Activated gamma-delta T cell treated with Interleukin-2 at 50 U/mL for 16 hours (primary cell): ENCODE results near the gene METTL25B.
"Not testable (repeated sequence)": the region's sequence is repeated elsewhere in the genome, so short reads cannot be mapped to it uniquely, and the experiment has no call there.

Source experiments
- DNase-seq: peaks from one replicate; pipeline ENCODE4 v3.0.0-alpha.2; 2020

Gene METTL25B

GRCh38 chr1:156750191-156750672, 22.0 kb downstream of the METTL25B start:
- DNase-seq, result no peak

GRCh38 chr1:156750711-156751450, 22.6 kb downstream of the METTL25B start:
- DNase-seq, result peak; percentile 30

DNA sequence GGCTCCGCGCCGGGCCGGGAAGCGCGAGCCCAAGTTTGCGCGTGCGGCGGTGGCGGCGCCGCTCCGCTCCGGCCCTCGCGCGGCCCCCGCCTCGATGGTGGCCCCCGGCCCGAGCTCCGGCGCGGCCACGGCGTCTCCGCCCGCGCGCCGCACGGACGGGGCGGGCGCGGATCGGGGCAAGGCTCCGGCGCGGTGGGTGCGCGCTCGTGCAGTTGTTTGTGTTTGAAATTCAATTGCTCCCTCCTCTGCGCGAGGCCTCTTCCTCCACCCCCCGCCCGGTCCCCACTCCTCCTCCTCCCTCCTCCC, 23.1 kb downstream of the METTL25B start, which contains the start of gene HDGF:
Gene HDGF (minus strand): TSS at position 225 of the 306 bp plus-strand sequence. CDS start 246 bp downstream, outside the sequence.
- DNase-seq, result no peak

DNA sequence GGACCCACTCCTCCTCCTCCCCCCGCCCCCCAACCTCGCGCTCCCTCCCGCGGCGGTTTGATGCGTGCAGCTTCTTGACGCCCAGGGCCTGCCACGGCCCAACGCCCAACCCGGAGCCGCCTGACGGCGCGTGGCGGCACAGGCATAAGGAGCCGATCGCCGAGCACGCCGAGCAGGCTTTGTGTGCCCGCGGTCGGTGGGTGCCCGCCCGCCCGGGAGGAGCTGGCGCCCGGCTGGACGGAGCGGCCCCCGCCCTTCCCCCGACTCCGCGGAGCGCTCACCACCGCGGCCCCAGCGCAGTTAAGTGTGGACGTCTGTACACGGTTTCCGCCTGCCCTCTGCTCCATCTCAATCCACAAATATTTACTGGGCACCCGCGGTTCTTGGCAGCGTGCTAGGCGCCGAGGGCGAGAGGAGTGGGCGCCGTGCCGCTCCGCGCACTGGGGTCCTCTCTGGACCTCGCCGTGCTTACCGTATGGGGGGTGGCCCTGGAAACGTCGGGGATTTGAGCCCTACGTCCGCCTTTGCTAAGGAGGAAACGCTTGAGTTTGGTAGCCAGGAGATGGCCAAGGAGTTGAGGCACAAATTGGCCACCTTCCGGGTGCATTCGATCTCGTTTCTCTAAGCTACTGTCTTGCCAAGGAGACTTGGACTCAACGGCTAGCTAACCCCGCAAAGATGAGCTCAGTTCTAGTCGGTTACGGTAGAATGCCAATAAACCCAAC, 23.6 kb downstream of the METTL25B start:
- DNase-seq, result peak; percentile 97

GRCh38 chr1:156752843-156753482, 24.7 kb downstream of the METTL25B start:
- no peak for DNase-seq

DNA sequence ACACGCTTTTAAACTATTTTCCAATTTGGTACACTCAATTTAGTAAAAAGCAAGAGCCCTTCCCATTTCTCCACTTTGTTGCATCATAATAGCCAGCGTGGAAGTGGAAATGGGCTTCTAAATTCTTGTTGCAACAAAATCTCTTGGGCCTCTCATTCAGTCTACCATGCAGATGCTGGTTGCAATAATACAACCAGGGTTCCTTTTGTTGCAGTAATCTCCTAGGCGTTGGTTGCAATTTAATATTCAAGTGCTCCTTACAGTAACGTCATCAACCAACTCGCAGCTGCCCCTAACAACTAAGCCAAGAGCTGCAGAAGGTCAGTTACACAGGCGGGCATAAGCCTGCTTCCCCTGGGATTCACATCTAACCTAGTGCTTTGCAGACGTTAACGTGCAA, 25.9 kb downstream of the METTL25B start:
- DNase-seq, result no peak

- DNase-seq, result no peak
These were observed 27.3 kb downstream of the METTL25B start for GRCh38 chr1:156755527-156755950.

GRCh38 chr1:156756355-156756754, 28.1 kb downstream of the METTL25B start:
- no peak for DNase-seq

GRCh38 chr1:156757572-156758253, 29.4 kb downstream of the METTL25B start:
- DNase-seq, result not testable (repeated sequence)

GRCh38 chr1:156760092-156760795, 32.0 kb downstream of the METTL25B start:
- DNase-seq, result no peak

DNA sequence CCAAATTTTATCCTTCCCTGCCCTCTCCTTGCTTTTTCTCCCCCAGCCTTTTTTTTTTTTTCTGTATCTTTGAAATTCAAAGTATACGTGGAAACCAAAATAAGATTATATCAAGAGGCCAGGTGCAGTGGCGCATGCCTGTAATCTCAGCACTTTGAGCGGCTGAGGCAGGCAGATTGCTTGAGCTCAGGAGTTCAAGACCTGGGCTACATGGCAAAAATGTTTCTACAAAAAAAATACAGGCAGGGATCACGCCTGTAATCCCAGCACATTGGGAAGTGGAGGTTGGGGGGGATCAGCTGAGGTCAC, 32.5 kb downstream of the METTL25B start:
- DNase-seq, result no peak

GRCh38 chr1:156765136-156765535, 36.9 kb downstream of the METTL25B start:
- not testable (repeated sequence) for DNase-seq

DNA sequence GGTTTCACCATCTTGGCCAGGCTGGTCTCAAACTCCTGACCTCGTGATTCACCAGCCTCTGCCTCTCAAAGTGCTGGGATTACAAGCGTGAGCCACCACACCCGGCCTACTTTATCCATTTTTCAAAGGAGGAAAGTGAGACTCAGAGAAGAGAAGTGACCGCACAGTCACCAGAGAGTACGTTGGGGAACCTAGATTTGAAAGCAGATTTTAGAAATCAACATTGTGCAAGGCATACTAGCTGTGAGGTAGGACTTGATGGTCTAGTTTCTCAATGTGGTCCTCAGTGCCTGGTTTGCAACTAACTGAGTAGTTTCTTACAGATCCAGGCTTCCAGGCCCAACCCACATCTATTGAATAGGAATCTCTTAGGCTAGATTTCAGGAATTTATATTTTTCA, 37.4 kb downstream of the METTL25B start:
- DNase-seq, result no peak

- no peak for DNase-seq
These were observed 38.2 kb downstream of the METTL25B start for GRCh38 chr1:156766298-156767100.

DNA sequence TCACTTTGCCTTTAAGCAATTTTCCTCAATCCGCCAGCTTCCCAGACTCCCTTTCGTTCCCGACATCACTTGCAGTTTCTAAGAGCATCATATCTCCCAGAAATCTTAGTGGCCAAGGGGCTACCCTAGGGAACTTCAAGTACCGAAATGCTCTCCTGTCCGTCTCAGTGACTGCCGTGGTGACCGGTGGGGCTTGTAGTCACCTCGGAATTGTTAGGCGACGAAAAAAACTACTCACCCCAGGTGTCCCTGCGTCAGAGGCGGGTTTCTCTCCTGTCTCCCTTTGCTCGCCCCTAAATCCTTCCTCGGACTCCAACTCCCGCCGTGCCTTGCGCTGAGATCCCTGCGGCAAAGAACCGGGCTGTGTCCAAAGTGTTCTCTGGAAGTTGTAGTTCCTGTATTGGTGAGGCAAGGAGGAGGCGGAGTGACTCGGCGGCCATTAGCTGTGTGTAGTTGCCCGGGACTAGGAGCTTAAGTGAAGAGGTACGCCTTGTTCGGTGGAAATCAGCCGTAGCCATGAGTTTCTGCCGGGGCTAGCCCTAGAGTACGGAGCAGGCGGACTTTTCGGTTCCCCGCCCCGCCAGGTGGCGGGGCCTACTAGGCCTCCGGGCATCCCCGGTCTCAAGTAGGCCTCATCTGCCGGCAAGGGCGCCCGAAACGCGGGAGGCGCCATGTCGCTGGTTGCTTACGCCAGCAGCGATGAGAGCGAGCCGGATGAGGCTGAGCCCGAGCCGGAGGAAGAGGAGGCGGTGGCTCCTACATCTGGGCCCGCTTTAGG, 39.0 kb downstream of the METTL25B start, which contains the start of gene PRCC:
Gene PRCC (plus strand): TSS at position 435 of the 778 bp plus-strand sequence. CDS start 237 bp downstream, at position 672.
- peak; percentile 96 for DNase-seq

DNA sequence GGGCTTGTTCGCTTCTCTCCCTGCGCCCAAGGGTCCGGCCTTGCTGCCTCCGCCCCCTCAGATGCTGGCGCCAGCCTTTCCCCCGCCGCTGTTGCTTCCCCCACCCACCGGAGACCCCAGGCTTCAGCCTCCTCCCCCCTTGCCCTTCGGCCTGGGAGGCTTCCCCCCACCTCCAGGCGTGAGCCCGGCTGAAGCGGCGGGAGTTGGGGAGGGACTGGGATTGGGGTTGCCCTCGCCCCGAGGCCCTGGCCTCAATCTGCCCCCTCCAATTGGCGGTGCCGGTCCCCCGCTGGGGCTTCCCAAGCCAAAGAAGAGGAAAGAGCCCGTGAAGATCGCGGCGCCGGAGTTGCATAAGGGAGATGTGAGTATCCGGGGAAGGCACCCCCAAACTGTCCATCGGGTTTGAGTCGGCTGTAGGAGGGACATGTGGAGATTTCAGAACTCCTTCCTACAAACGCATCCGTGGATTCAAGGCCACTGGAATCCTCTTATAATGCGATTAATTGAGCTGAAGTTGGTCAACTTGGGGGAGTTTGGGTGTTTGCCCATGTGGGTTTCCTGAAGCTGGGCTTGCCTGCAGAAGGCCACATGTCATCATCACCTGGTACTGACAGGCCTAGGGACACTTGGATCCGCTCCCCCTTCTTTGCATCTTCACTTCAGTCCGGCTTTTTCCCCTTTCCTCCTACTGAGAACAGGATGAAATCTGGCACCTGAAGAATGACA, 39.8 kb downstream of the METTL25B start:
- DNase-seq, result no peak

- DNase-seq, result no peak
These were observed 40.5 kb downstream of the METTL25B start for GRCh38 chr1:156768610-156769295.

- DNase-seq, result no peak
These were observed 44.0 kb downstream of the METTL25B start for GRCh38 chr1:156772222-156772621.

- no peak for DNase-seq
These were observed 44.6 kb downstream of the METTL25B start for GRCh38 chr1:156772728-156773497.
